Hematopoietic multipotent progenitor cell (in vitro differentiated cells): ENCODE measurements around the gene UQCC2. TPM values are rescaled to one million over a fixed set of nuclear protein-coding genes. Genes with fewer than 3 reads are reported as not detected.

Experiments
- DNase-seq, 3 donors: peaks; one replicate each; pipeline ENCODE4 v3.0.0-alpha.2; 2011 to 2015; ENCODE audit warnings: low read depth in 2 of 3, low spot score in 2 of 3
- total RNA-seq: library from RNA; depleted of rRNA; stranded (reverse); fragments of >200 nt; gene quantifications from one replicate; pipeline ENCODE4 v1.2.3, GENCODE V29; 2012

UQCC2 gene
- total RNA-seq, 1 donor: 7.8 TPM

- DNase-seq: no peak
These were observed 14.6 kb upstream of the UQCC2 start for GRCh38 chr6:33725891-33726673.

- DNase-seq: no peak
These were observed 13.7 kb upstream of the UQCC2 start for GRCh38 chr6:33725222-33725621.

GRCh38 chr6:33724102-33725023 lies 12.9 kb upstream of the UQCC2 start:
- no peak for DNase-seq

- DNase-seq: no peak
These were observed 12.0 kb upstream of the UQCC2 start for GRCh38 chr6:33723371-33724085.

GRCh38 chr6:33722103-33722623 lies 10.7 kb upstream of the UQCC2 start:
- DNase-seq: no peak

GRCh38 chr6:33721508-33721907 lies 10.0 kb upstream of the UQCC2 start:
- no peak for DNase-seq

GRCh38 chr6:33720998-33721397 lies 9.5 kb upstream of the UQCC2 start:
- DNase-seq: no peak

GRCh38 chr6:33719326-33719987 lies 8.0 kb upstream of the UQCC2 start:
- DNase-seq: no peak

GRCh38 chr6:33718713-33719112 lies 7.2 kb upstream of the UQCC2 start:
- peak in 1 of 3 donors; percentile 45 for DNase-seq

- DNase-seq: no peak
These were observed 6.5 kb upstream of the UQCC2 start for GRCh38 chr6:33717934-33718455.

- DNase-seq: no peak
These were observed 5.6 kb upstream of the UQCC2 start for GRCh38 chr6:33716890-33717632.

GRCh38 chr6:33716379-33716778 lies 4.9 kb upstream of the UQCC2 start:
- DNase-seq: no peak

GRCh38 chr6:33714385-33715040 lies 3.0 kb upstream of the UQCC2 start:
- DNase-seq: peak in 2 of 3 donors; percentile 74 to 92

- no peak for DNase-seq
These were observed 2.3 kb upstream of the UQCC2 start for GRCh38 chr6:33713786-33714185.

- no peak for DNase-seq
These were observed 1.4 kb upstream of the UQCC2 start for GRCh38 chr6:33712914-33713313.

GRCh38 chr6:33710296-33711121 lies 991 bp downstream of the UQCC2 start:
- DNase-seq: peak in 1 of 3 donors; percentile 33

GRCh38 chr6:33709605-33710295 lies 1.8 kb downstream of the UQCC2 start:
- DNase-seq: no peak
